Measurements from ENCODE around the gene UNC119.
"Not testable (repeated sequence)": the region's sequence is repeated elsewhere in the genome, so short reads cannot be mapped to it uniquely, and the experiment has no call there.

DNA sequence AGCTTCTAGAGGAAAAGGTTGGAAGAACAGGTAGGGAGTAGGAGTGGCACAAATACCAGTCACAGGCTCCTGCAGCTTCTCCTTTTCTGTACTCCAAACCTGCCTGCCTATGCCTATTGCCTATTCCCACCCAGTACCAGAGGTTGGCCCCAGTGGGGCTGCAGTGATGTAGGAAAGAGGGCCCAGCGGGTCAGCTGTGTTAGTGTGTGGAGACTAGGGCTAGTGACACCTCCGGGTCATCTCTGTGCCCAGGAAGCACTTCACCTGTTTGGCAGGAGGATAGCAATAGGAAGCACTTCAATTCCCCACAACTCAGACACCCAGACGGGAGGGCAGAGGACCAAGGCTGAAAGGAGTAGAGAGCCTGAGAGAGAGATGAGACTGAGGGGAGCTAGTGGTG is 23.6 kb upstream of the UNC119 start:
- TF ChIP-seq GABPA (IDR thresholded peaks at IDR 0.05 in 1 of 2, conservative IDR thresholded peaks at IDR 0.05 in 1 of 2); YY1 (IDR thresholded peaks at IDR 0.05); HNF4G (IDR thresholded peaks at IDR 0.05); TAF1 (conservative IDR thresholded peaks at IDR 0.05); EGR1 (IDR thresholded peaks at IDR 0.05; ENCODE audit: low read depth in 2 of 2); SP1 (IDR thresholded peaks at IDR 0.05); JUND (IDR thresholded peaks at IDR 0.05); RAD21 (IDR thresholded peaks at IDR 0.05); RXRA (IDR thresholded peaks at IDR 0.05); NR2F2 (IDR thresholded peaks at IDR 0.05); HNF4A (conservative IDR thresholded peaks at IDR 0.05): not testable (repeated sequence)
- TF ChIP-seq, protein P1, sequence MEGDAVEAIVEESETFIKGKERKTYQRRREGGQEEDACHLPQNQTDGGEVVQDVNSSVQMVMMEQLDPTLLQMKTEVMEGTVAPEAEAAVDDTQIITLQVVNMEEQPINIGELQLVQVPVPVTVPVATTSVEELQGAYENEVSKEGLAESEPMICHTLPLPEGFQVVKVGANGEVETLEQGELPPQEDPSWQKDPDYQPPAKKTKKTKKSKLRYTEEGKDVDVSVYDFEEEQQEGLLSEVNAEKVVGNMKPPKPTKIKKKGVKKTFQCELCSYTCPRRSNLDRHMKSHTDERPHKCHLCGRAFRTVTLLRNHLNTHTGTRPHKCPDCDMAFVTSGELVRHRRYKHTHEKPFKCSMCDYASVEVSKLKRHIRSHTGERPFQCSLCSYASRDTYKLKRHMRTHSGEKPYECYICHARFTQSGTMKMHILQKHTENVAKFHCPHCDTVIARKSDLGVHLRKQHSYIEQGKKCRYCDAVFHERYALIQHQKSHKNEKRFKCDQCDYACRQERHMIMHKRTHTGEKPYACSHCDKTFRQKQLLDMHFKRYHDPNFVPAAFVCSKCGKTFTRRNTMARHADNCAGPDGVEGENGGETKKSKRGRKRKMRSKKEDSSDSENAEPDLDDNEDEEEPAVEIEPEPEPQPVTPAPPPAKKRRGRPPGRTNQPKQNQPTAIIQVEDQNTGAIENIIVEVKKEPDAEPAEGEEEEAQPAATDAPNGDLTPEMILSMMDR (IDR thresholded peaks at IDR 0.05; ENCODE audit: low read depth, low read length, missing input control): not testable (repeated sequence)
- TF ChIP-seq, protein P2, sequence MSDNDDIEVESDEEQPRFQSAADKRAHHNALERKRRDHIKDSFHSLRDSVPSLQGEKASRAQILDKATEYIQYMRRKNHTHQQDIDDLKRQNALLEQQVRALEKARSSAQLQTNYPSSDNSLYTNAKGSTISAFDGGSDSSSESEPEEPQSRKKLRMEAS (IDR thresholded peaks at IDR 0.05): not testable (repeated sequence)
